Right lobe of liver (tissue), 4 donors: Measurements from ENCODE around the gene GPC6.

Experiments
- CTCF ChIP-seq, 4 donors: fragments of 200-600 bp in 3 of 4; fragments of 450-650 bp in 1 of 4; IDR thresholded peaks; one replicate each; pipeline versions ENCODE4 v1.5.1 to v1.8.0; 2016 to 2022; ENCODE audit warnings: antibody characterized with exemption in 4 of 4, mild to moderate bottlenecking in 2 of 4
- POLR2A ChIP-seq: fragments of 450-650 bp; IDR thresholded peaks from one replicate; pipeline ENCODE4 v1.6.1; 2017; ENCODE audit warnings: antibody characterized with exemption, mild to moderate bottlenecking
- donor health status: DM: no; HTN: no; CAD: no.
- donor health status: DM: no; HTN: no; CAD: no.
- donor health status: DM: no; HTN: yes; CAD: no.

- TF ChIP-seq POLR2A (no peak), CTCF (IDR thresholded peaks at IDR 0.05) (no peak)
Observed at GRCh38 chr13:94080527-94080926, 853.9 kb downstream of the GPC6 start.
